Osteocyte (in vitro differentiated cells): ENCODE results near the gene TAP1. TPM values are rescaled to one million over a fixed set of nuclear protein-coding genes. Genes with fewer than 3 reads are reported as not detected.
"Not testable (repeated sequence)": the region's sequence is repeated elsewhere in the genome, so short reads cannot be mapped to it uniquely, and the experiment has no call there.

Source experiments
- DNase-seq: peaks from one replicate; pipeline ENCODE4 v3.0.0; 2021; ENCODE audit warnings: mixed read lengths; ENCODE audit not compliant: unreplicated experiment; ENCODE audit errors: extremely low spot score
- H3K27ac Mint-ChIP-seq: one replicate; pipeline ENCODE4 v1.8.0; 2021; ENCODE audit warnings: mild to moderate bottlenecking, mixed read lengths; ENCODE audit not compliant: unreplicated experiment
- H3K27me3 Mint-ChIP-seq: one replicate; pipeline ENCODE4 v1.8.0; 2021; ENCODE audit warnings: mixed read lengths; ENCODE audit not compliant: unreplicated experiment
- H3K36me3 Mint-ChIP-seq: one replicate; pipeline ENCODE4 v1.8.0; 2021; ENCODE audit warnings: mixed read lengths; ENCODE audit not compliant: unreplicated experiment
- H3K4me1 Mint-ChIP-seq: one replicate; pipeline ENCODE4 v1.8.0; 2021; ENCODE audit warnings: mixed read lengths; ENCODE audit not compliant: unreplicated experiment
- H3K4me3 Mint-ChIP-seq: one replicate; pipeline ENCODE4 v1.8.0; 2021; ENCODE audit warnings: mild to moderate bottlenecking, moderate library complexity, mixed read lengths; ENCODE audit not compliant: unreplicated experiment
- H3K9me3 Mint-ChIP-seq: one replicate; pipeline ENCODE4 v1.8.0; 2021; ENCODE audit warnings: mixed read lengths; ENCODE audit not compliant: unreplicated experiment
- CTCF ChIP-seq: fragments of 200-600 bp; sonication (generic); IDR thresholded peaks from 2 replicates; pipeline ENCODE4 v1.5.0; 2021; ENCODE audit warnings: antibody characterized with exemption, mild to moderate bottlenecking, moderate library complexity
- total RNA-seq: library from RNA; stranded (reverse); gene quantifications from 2 replicates; pipeline ENCODE4 v1.2.1, GENCODE V29; 2021

TAP1 gene
- total RNA-seq, 1 donor from 2014 or later = 33.2 TPM

GRCh38 chr6:32883789-32884188, 30.3 kb upstream of the TAP1 start:
- TF ChIP-seq CTCF = no peak
- no peak overlapping the region for H3K27ac Mint-ChIP-seq
- H3K4me1 Mint-ChIP-seq = peaks cover 21% of the 10 kb centered on the region
- DNase-seq = no peak
- peaks cover 47% of the 10 kb centered on the region for H3K27me3 Mint-ChIP-seq
- no peak overlapping the region for H3K4me3 Mint-ChIP-seq
- no peaks in the 10 kb centered on the region for H3K9me3 Mint-ChIP-seq
- no peaks in the 10 kb centered on the region for H3K36me3 Mint-ChIP-seq

- Mint-ChIP-seq H3K27me3 (peaks cover 53% of the 10 kb centered on the region), H3K27ac (no peak overlapping the region), H3K36me3 (no peaks in the 10 kb centered on the region), H3K4me3 (no peak overlapping the region), H3K4me1 (peaks cover 21% of the 10 kb centered on the region), H3K9me3 (no peaks in the 10 kb centered on the region)
- no peak for TF ChIP-seq CTCF
- DNase-seq = no peak
These were observed 29.4 kb upstream of the TAP1 start for GRCh38 chr6:32882879-32883250.

GRCh38 chr6:32880962-32881361, 27.5 kb upstream of the TAP1 start:
- H3K36me3 Mint-ChIP-seq, DNase-seq, H3K4me1 Mint-ChIP-seq, H3K27ac Mint-ChIP-seq, H3K9me3 Mint-ChIP-seq, H3K4me3 Mint-ChIP-seq: not testable (repeated sequence)
- H3K27me3 Mint-ChIP-seq = peaks cover 64% of the 10 kb centered on the region

DNA sequence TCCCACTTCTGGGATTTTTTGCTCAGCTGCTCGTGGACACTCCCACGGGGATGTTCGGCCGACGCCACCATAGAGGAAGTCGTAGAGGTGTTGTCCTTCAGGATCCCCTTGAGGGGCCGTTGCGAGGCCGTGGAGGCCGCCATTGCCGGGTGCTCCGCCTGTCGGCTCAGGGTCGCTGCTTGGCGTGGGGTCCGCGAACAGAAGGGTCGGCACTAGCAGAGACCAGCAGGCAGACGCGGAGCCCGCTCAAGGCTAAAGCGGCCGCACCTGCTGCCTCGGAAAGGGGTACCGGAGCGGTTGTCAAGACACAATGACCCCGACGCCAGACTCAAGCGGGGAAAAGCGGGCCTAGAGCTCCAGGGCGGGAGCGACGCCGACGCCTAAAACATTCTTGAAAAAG, 26.2 kb upstream of the TAP1 start:
- Mint-ChIP-seq H3K9me3 (no peaks in the 10 kb centered on the region), H3K27me3 (peaks cover 71% of the 10 kb centered on the region), H3K36me3 (no peaks in the 10 kb centered on the region), H3K4me1 (peaks cover 5% of the 10 kb centered on the region), H3K27ac (no peak overlapping the region), H3K4me3 (no peak overlapping the region)
- TF ChIP-seq CTCF = no peak
- DNase-seq = no peak

GRCh38 chr6:32876603-32877002, 23.1 kb upstream of the TAP1 start:
- H3K4me3 Mint-ChIP-seq = no peak overlapping the region
- H3K27ac Mint-ChIP-seq = no peak overlapping the region
- no peaks in the 10 kb centered on the region for H3K4me1 Mint-ChIP-seq
- peaks cover 79% of the 10 kb centered on the region for H3K27me3 Mint-ChIP-seq
- H3K36me3 Mint-ChIP-seq = no peaks in the 10 kb centered on the region
- peaks cover 7% of the 10 kb centered on the region for H3K9me3 Mint-ChIP-seq
- DNase-seq = no peak
- TF ChIP-seq CTCF = no peak

DNA sequence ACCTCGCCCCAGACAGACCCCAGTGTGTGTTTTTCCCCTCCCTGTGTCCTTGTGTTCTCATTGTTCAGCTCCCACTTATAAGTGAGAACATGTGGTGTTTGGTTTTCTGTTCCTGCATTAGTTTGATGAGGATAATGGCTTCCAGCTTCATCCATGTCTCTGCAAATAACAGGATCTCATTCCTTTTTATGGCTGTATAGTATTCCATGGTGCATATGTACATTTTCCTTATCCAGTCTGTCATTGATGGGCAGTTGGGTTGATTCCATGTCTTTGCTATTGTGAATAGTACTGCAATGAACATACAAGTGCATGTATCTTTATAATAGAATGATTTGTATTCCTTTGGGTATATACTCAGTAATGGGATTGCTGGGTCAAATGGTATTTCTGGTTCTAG, 20.4 kb upstream of the TAP1 start:
- not testable (repeated sequence) for H3K9me3 Mint-ChIP-seq

More for the DNA sequence above, 20.4 kb upstream of the TAP1 start:
- H3K27ac Mint-ChIP-seq, H3K4me1 Mint-ChIP-seq, DNase-seq, H3K4me3 Mint-ChIP-seq, H3K36me3 Mint-ChIP-seq: not testable (repeated sequence)
- H3K27me3 Mint-ChIP-seq = peaks cover 84% of the 10 kb centered on the region
